ENCODE data around the gene CHAT. TPM values are rescaled to one million over a fixed set of nuclear protein-coding genes. Genes with fewer than 3 reads are reported as not detected.

CHAT gene
- polyA plus RNA-seq, 4 donors: 0.15 to 0.85 (median 0.81) TPM; not detected in 1

- FAIRE-seq (no peak), DNase-seq (peak in 1 of 2 donors; percentile 40)
- no peaks in the 10 kb centered on the region for H3K36me3 ChIP-seq (ENCODE audit: control insufficient read depth in 3 of 3, insufficient read depth in 2 of 3, low read depth in 1 of 3, low read length in 3 of 3)
- no peaks in the 10 kb centered on the region for H3K9me3 ChIP-seq (ENCODE audit: control insufficient read depth in 2 of 2, insufficient read depth in 1 of 2, low read depth in 1 of 2, low read length in 1 of 2)
- peaks cover 10 to 94% (median 68%) of the 10 kb centered on the region in 3 donors for H3K27me3 ChIP-seq (ENCODE audit: control insufficient read depth in 3 of 3, insufficient read depth in 3 of 3, low read length in 3 of 3)
- 6 to 17% (median 14%) methylated on average over 29 of the region's 29 CpGs for WGBS, 3 donors
- no peak overlapping the region for H3K27ac ChIP-seq (ENCODE audit: low read depth in 1 of 3, low read length in 2 of 3)
- no peak overlapping the region for H3K4me3 ChIP-seq (ENCODE audit: low read depth in 1 of 3, low read length in 3 of 3)
- peaks cover 0 to 20% (median 0%) of the 10 kb centered on the region in 3 donors for H3K4me1 ChIP-seq (ENCODE audit: control insufficient read depth in 3 of 3, insufficient read depth in 2 of 3, low read depth in 1 of 3, low read length in 2 of 3)
Observed at GRCh38 chr10:49612513-49613164, 1.2 kb upstream of the CHAT start.

DNA sequence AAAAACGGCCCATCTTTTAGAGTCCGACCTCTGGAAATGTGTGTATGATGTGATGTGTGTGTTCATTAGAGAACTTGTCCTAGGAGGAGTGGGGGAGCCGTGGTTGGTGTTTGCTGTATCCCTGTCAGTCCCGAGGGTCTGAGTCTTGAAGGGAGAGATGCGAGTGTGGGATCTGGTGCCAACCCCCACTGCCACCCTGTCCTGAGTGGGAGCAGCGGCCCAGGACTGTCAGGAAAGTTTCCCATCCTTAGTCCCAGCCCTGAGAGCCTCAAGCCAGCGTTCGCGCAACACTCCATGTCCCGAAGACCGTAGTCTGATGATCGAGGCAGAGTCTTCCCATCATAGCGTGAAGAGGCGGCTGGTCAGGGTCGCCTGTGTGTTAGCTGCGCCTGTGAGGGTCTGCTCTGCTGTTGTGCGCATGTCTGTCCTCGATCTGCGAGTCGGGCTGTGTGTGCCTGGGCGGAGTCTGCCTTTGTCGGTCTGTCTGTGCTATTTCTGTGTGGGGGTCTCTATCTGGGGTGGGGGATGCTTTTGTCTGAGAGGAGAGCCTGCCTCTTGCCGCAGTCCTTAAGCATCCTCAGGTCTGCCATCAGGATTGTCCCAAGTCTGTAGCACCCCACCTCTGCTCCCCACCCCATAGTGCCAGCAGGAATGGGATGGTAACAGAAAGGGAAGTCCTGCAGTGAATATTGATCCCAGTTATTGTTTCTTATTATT, 514 bp upstream of the CHAT start:
- DNase-seq (no peak), FAIRE-seq (no peak)
- Histone ChIP-seq H3K4me3 (ENCODE audit: low read depth in 1 of 3, low read length in 3 of 3) (no peak overlapping the region), H3K9me3 (ENCODE audit: control insufficient read depth in 2 of 2, insufficient read depth in 1 of 2, low read depth in 1 of 2, low read length in 1 of 2) (no peaks in the 10 kb centered on the region), H3K36me3 (ENCODE audit: control insufficient read depth in 3 of 3, insufficient read depth in 2 of 3, low read depth in 1 of 3, low read length in 3 of 3) (no peaks in the 10 kb centered on the region), H3K27me3 (ENCODE audit: control insufficient read depth in 3 of 3, insufficient read depth in 3 of 3, low read length in 3 of 3) (peaks cover 10 to 90% (median 63%) of the 10 kb centered on the region in 3 donors), H3K27ac (ENCODE audit: low read depth in 1 of 3, low read length in 2 of 3) (no peak overlapping the region), H3K4me1 (ENCODE audit: control insufficient read depth in 3 of 3, insufficient read depth in 2 of 3, low read depth in 1 of 3, low read length in 2 of 3) (peaks cover 0 to 20% (median 0%) of the 10 kb centered on the region in 3 donors)
- 6 to 14% (median 13%) methylated on average over 23 of the region's 23 CpGs for WGBS, 3 donors

DNA sequence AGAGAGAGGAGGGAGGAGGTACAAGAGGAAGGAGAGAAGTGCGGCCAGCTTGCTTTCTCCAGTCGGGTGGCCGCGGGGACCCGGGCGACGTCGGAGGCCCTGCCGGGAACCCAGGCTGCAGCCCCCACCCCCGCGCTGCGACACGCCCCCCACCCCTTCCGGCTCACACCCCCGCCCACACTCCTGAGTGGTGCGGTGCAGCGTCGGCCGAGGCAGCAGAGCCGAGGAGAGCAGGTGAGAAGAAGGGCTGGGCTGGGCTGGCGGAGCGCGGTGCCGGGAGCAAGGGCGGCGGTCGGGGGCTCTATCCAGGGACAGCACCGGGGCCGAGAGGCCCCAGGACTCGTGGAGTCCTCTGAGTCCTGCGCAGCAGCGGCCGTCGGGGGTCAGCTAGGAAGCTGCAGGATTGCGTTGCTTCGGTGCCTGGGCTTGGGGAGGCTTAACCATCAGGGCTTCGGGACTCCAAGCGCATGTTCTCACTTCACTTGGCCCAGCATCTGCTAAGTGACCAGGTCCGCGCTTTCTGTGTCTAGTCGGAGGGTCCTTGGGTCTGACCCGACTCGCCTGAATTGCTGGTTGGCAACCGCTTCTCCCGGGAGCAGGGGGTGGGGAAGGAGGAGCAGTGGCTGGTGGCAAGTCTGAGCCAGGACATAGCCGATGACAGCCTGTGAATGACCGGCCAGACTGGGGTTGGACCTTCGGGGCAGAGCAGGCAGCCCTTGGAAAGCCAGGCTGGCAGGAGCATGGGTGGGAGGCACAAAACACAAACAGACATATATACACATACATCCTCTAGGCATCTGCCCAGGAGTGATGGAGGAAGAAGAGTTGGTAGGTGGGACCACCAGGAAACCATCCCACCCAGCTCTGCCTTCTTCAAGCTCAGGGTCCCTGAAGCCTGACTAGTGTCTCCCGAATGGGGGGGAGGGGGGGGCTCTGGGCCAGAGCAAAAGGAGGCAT, 683 bp downstream of the CHAT start:
- DNase-seq: no peak
- peaks cover 0 to 14% (median 0%) of the 10 kb centered on the region in 3 donors for H3K4me1 ChIP-seq (ENCODE audit: control insufficient read depth in 3 of 3, insufficient read depth in 2 of 3, low read depth in 1 of 3, low read length in 2 of 3)
- 5 to 8% (median 7%) methylated on average over 33 to 49 of the region's 49 CpGs for WGBS, 3 donors
- no peaks in the 10 kb centered on the region for H3K36me3 ChIP-seq (ENCODE audit: control insufficient read depth in 3 of 3, insufficient read depth in 2 of 3, low read depth in 1 of 3, low read length in 3 of 3)
- FAIRE-seq: no peak
- H3K9me3 ChIP-seq (ENCODE audit: control insufficient read depth in 2 of 2, insufficient read depth in 1 of 2, low read depth in 1 of 2, low read length in 1 of 2): no peaks in the 10 kb centered on the region
- H3K4me3 ChIP-seq (ENCODE audit: low read depth in 1 of 3, low read length in 3 of 3): no peak overlapping the region
- H3K27me3 ChIP-seq (ENCODE audit: control insufficient read depth in 3 of 3, insufficient read depth in 3 of 3, low read length in 3 of 3): peaks cover 10 to 82% (median 60%) of the 10 kb centered on the region in 3 donors
- H3K27ac ChIP-seq (ENCODE audit: low read depth in 1 of 3, low read length in 2 of 3): no peak overlapping the region

DNA sequence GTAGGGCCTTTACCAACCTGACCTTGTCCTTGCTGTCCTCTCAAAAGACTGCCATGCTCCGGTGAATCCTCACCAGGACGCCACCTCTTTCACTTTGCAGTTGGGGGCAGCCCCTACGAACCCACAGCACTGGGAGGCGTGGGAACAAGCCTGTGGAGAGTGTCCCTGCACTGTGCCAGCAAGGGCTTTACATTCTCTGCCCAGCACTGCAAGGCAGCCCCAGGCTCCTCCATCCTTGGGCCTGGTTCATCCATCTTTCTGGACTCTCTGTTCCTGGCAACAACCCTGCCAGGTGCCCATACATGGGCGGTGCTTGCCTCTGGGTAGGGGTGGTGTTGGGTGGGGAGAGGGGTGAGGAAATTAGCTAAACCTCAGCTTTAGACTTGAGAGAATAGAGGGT, 1.4 kb downstream of the CHAT start:
- DNase-seq: no peak
- FAIRE-seq: no peak
- Histone ChIP-seq H3K4me3 (ENCODE audit: low read depth in 1 of 3, low read length in 3 of 3) (no peak overlapping the region), H3K27ac (ENCODE audit: low read depth in 1 of 3, low read length in 2 of 3) (no peak overlapping the region), H3K27me3 (ENCODE audit: control insufficient read depth in 3 of 3, insufficient read depth in 3 of 3, low read length in 3 of 3) (peaks cover 10 to 77% (median 58%) of the 10 kb centered on the region in 3 donors), H3K4me1 (ENCODE audit: control insufficient read depth in 3 of 3, insufficient read depth in 2 of 3, low read depth in 1 of 3, low read length in 2 of 3) (peaks cover 0 to 14% (median 0%) of the 10 kb centered on the region in 3 donors), H3K36me3 (ENCODE audit: control insufficient read depth in 3 of 3, insufficient read depth in 2 of 3, low read depth in 1 of 3, low read length in 3 of 3) (no peaks in the 10 kb centered on the region), H3K9me3 (ENCODE audit: control insufficient read depth in 2 of 2, insufficient read depth in 1 of 2, low read depth in 1 of 2, low read length in 1 of 2) (no peaks in the 10 kb centered on the region)
- 59 to 65% (median 64%) methylated on average over 5 of the region's 5 CpGs for WGBS, 3 donors

DNA sequence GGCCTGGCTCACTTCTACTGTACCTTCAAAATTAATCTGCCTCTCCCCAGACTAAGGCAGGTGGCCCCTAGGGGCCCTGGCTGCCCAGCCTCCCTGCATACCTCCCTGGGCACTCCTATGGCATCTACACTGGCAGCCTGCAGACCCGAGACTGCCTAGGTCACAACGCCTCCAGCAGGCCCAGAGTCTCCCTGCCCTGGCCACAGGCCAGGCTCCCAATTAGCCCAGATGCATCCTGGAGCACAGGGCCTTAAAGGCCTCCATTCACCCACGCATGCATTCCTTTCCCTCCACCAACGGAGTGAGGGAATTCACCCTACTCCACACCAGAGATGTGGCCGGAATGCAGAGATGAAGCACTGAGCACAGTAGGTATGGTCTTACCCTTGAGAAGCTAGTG, 1.9 kb downstream of the CHAT start:
- Histone ChIP-seq H3K27ac (ENCODE audit: low read depth in 1 of 3, low read length in 2 of 3) (no peak overlapping the region), H3K4me3 (ENCODE audit: low read depth in 1 of 3, low read length in 3 of 3) (no peak overlapping the region), H3K27me3 (ENCODE audit: control insufficient read depth in 3 of 3, insufficient read depth in 3 of 3, low read length in 3 of 3) (peaks cover 5 to 77% (median 57%) of the 10 kb centered on the region in 3 donors), H3K9me3 (ENCODE audit: control insufficient read depth in 2 of 2, insufficient read depth in 1 of 2, low read depth in 1 of 2, low read length in 1 of 2) (no peaks in the 10 kb centered on the region), H3K4me1 (ENCODE audit: control insufficient read depth in 3 of 3, insufficient read depth in 2 of 3, low read depth in 1 of 3, low read length in 2 of 3) (peaks cover 0 to 14% (median 0%) of the 10 kb centered on the region in 3 donors), H3K36me3 (ENCODE audit: control insufficient read depth in 3 of 3, insufficient read depth in 2 of 3, low read depth in 1 of 3, low read length in 3 of 3) (no peaks in the 10 kb centered on the region)
- 55 to 72% (median 71%) methylated on average over 5 of the region's 5 CpGs for WGBS, 3 donors
- DNase-seq: no peak
- FAIRE-seq: no peak

DNA sequence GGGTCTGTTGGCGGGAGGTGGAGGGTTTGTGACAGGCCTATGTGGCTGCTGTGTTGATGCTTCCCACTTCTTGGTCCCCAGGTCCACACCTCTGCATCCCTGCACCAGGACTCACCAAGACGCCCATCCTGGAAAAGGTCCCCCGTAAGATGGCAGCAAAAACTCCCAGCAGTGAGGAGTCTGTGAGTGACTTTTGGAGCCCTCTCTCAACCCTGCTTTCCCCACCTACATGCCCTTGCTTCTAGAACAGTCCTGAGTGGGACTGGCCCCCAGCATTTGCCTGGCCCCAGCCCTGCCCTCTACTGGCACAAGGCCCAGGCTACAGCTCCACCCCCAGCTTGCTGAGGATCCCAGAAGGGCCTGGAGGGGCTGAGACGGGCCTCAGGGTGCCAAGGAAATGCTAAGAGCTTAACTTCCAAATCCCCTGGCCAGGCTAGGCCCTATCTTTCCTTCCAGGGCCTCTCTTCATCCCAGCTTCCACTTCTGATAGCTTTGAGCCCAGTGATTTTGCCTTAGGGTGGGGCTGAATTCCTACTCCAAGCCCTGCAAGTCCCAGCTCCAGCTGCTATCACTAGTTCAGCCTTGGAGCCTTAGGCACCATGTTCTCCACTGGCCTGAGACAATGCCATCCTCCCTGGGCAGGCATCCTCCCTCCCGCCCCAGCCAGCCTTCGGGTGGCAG, 2.7 kb downstream of the CHAT start:
- 74 to 79% (median 75%) methylated on average over 6 of the region's 6 CpGs for WGBS, 3 donors

DNA sequence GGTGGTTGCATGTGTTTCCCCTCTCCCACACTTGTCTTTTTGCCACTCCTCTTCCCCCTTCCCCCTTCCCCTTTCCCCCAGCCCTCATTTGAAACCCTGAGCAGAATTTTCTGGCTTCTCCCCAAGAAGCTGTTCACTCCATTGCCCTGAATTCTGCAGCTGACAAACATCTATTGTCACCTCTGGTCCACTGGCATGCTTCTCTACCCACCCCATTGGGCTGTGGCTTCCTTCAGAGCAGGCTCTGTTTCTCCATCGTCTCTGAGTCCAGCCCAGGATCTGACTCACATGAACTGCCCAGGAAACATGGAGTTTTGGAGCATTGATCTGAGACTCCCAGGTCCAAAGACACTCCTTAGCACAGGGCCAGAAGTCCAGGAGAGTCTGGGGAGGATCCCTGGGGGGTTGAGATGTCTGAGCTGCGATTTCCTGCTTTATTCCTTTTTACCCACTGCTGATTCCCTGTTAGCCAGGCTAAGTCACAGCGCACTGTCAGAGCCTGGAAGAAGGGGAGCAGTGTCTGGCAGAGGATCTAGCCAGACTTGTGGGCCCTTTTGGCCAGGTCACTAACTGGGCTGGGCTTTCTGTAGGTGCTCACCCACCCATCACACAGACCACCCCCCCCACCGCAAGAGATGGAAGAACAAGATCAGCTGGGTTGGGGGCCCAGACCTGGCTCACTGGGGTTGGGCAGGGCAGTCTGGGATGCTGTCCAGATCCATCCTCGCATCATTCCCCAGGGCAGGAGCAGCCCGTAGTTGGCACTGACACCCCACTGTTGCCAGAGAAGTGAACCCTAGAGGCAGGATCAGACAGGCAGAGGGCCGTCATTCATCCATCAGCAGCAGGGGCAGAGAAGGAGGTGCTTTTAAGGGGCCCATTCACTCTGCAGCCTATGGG, 3.5 kb downstream of the CHAT start:
- H3K4me3 ChIP-seq (ENCODE audit: low read depth in 1 of 3, low read length in 3 of 3): no peak overlapping the region
- FAIRE-seq (no peak), DNase-seq (no peak)
- WGBS, 3 donors: 59 to 65% (median 64%) methylated on average over 7 of the region's 7 CpGs
- no peaks in the 10 kb centered on the region for H3K9me3 ChIP-seq (ENCODE audit: control insufficient read depth in 2 of 2, insufficient read depth in 1 of 2, low read depth in 1 of 2, low read length in 1 of 2)
- H3K4me1 ChIP-seq (ENCODE audit: control insufficient read depth in 3 of 3, insufficient read depth in 2 of 3, low read depth in 1 of 3, low read length in 2 of 3): no peaks in the 10 kb centered on the region
- H3K36me3 ChIP-seq (ENCODE audit: control insufficient read depth in 3 of 3, insufficient read depth in 2 of 3, low read depth in 1 of 3, low read length in 3 of 3): no peaks in the 10 kb centered on the region
- H3K27ac ChIP-seq (ENCODE audit: low read depth in 1 of 3, low read length in 2 of 3): no peak overlapping the region
- H3K27me3 ChIP-seq (ENCODE audit: control insufficient read depth in 3 of 3, insufficient read depth in 3 of 3, low read length in 3 of 3): peaks cover 3 to 66% (median 41%) of the 10 kb centered on the region in 3 donors

More for the DNA sequence above, 2.7 kb downstream of the CHAT start:
- Histone ChIP-seq H3K36me3 (ENCODE audit: control insufficient read depth in 3 of 3, insufficient read depth in 2 of 3, low read depth in 1 of 3, low read length in 3 of 3) (no peaks in the 10 kb centered on the region), H3K27ac (ENCODE audit: low read depth in 1 of 3, low read length in 2 of 3) (no peak overlapping the region), H3K4me1 (ENCODE audit: control insufficient read depth in 3 of 3, insufficient read depth in 2 of 3, low read depth in 1 of 3, low read length in 2 of 3) (peaks cover 0 to 6% (median 0%) of the 10 kb centered on the region in 3 donors), H3K4me3 (ENCODE audit: low read depth in 1 of 3, low read length in 3 of 3) (no peak overlapping the region), H3K27me3 (ENCODE audit: control insufficient read depth in 3 of 3, insufficient read depth in 3 of 3, low read length in 3 of 3) (peaks cover 3 to 75% (median 49%) of the 10 kb centered on the region in 3 donors), H3K9me3 (ENCODE audit: control insufficient read depth in 2 of 2, insufficient read depth in 1 of 2, low read depth in 1 of 2, low read length in 1 of 2) (no peaks in the 10 kb centered on the region)
- FAIRE-seq: no peak
- no peak for DNase-seq
